Nephron progenitor cell (in vitro differentiated cells): ENCODE results near the gene MRTFB.

Experiments
- DNase-seq: peaks from one replicate; pipeline ENCODE4 v3.0.0; 2021
- H3K27ac Mint-ChIP-seq: 2 replicates; pipeline ENCODE4 v1.8.0; 2021; ENCODE audit warnings: mild to moderate bottlenecking, moderate library complexity, mixed read lengths
- H3K27me3 Mint-ChIP-seq: 2 replicates; pipeline ENCODE4 v1.8.0; 2021; ENCODE audit warnings: mild to moderate bottlenecking, low read depth, mixed read lengths; ENCODE audit not compliant: poor library complexity
- H3K36me3 Mint-ChIP-seq: 2 replicates; pipeline ENCODE4 v1.8.0; 2021; ENCODE audit warnings: low read depth, mixed read lengths
- H3K4me1 Mint-ChIP-seq: 2 replicates; pipeline ENCODE4 v1.8.0; 2021; ENCODE audit warnings: mixed read lengths
- H3K4me3 Mint-ChIP-seq: 2 replicates; pipeline ENCODE4 v1.8.0; 2021; ENCODE audit warnings: mild to moderate bottlenecking, moderate library complexity, mixed read lengths
- H3K9me3 Mint-ChIP-seq: 2 replicates; pipeline ENCODE4 v1.8.0; 2021; ENCODE audit warnings: mild to moderate bottlenecking, moderate library complexity, mixed read lengths
- TF ChIP-seq, protein P1 (sequence below): fragments of 200-600 bp; sonication (generic); IDR thresholded peaks from 2 replicates; pipeline ENCODE4 v1.5.0; 2021; ENCODE audit warnings: antibody characterized with exemption

MRTFB gene

DNA sequence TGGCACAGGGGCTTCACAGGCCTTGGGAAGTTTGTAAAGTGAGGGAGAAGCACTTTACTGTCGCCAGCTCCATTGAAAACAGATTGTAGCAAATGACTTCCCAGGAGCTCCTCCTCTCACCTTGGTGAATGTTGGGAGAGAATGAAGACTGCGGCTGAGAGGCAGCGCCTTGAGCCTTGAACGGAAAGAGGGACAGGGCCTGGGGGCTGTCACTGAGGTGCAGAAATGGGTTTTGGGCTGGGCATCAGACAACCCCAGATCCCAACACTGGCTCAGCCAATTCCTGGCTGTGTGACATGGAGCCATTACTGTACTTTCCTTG, 603 bp upstream of the MRTFB start:
- H3K27ac Mint-ChIP-seq, result no peak overlapping the region
- TF ChIP-seq, protein P1, sequence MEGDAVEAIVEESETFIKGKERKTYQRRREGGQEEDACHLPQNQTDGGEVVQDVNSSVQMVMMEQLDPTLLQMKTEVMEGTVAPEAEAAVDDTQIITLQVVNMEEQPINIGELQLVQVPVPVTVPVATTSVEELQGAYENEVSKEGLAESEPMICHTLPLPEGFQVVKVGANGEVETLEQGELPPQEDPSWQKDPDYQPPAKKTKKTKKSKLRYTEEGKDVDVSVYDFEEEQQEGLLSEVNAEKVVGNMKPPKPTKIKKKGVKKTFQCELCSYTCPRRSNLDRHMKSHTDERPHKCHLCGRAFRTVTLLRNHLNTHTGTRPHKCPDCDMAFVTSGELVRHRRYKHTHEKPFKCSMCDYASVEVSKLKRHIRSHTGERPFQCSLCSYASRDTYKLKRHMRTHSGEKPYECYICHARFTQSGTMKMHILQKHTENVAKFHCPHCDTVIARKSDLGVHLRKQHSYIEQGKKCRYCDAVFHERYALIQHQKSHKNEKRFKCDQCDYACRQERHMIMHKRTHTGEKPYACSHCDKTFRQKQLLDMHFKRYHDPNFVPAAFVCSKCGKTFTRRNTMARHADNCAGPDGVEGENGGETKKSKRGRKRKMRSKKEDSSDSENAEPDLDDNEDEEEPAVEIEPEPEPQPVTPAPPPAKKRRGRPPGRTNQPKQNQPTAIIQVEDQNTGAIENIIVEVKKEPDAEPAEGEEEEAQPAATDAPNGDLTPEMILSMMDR, result no peak
- peak overlapping the region; percentile 86 for H3K4me3 Mint-ChIP-seq
- DNase-seq, result no peak
- peaks cover 7% of the 10 kb centered on the region for H3K27me3 Mint-ChIP-seq
- peaks cover 31% of the 10 kb centered on the region for H3K4me1 Mint-ChIP-seq
- no peaks in the 10 kb centered on the region for H3K9me3 Mint-ChIP-seq
- H3K36me3 Mint-ChIP-seq, result no peaks in the 10 kb centered on the region

DNA sequence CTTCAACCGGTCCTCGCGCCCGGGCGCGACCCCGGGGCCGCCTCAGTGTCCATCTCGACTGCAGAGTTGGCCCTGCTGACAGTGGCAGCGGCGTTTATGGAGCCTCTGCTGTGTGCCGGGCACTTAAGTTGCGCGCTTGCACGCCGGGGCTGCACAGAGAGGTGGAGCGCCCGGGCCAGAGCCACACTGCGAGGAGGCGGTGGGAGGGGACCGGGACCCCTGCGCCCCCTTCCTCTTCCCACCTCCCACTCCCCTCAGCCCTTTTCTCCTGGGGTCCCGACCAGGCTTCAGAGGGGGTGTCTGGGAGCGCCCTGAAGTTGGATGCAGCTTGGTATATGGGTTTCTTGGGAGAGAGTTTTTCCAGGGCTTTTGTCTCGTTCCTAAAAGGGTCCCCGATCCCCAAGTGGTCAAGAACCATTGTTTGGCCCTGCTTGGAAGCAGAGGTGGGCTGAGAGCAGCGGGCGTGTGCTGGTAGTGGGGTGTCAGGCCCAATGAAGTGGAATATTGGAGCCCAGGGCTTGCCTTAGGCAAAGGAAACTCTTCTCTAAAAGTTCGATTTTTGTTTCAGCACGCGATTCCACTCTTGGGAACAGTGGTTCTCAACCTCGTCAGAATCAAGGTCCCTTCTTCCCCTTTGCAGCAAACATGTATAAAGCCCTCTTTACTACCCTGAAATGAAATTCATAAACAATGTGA, 605 bp downstream of the MRTFB start:
- H3K4me3 Mint-ChIP-seq, result peak overlapping the region; percentile 91
- peaks cover 31% of the 10 kb centered on the region for H3K4me1 Mint-ChIP-seq
- H3K27me3 Mint-ChIP-seq, result peaks cover 4% of the 10 kb centered on the region
- DNase-seq, result no peak
- no peak overlapping the region for H3K27ac Mint-ChIP-seq
- no peaks in the 10 kb centered on the region for H3K9me3 Mint-ChIP-seq
- H3K36me3 Mint-ChIP-seq, result peaks cover 4% of the 10 kb centered on the region
- TF ChIP-seq, protein P1, result no peak

DNA sequence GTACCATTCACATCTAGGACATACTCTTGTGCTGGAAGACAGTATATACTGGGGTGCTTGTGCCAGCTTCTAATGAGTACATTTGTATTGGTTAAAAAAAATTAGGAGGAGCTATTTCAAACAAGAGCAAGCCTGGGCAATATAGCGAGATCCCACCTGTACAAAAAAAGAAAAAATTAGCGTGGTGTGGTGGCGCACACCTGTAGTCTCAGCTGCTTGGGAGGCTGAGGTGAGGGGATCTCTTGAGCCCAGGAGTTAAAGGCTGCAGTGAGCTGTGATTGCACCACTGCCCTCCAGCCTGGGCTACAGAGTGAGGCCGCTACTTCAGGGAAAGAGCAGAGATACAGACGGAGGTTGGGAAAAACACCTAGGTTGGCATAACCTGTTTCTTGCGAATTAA, 1.2 kb downstream of the MRTFB start:
- H3K27me3 Mint-ChIP-seq, result peaks cover 4% of the 10 kb centered on the region
- H3K4me1 Mint-ChIP-seq, result peaks cover 31% of the 10 kb centered on the region
- H3K36me3 Mint-ChIP-seq, result peaks cover 5% of the 10 kb centered on the region
- no peak for DNase-seq
- H3K9me3 Mint-ChIP-seq, result no peaks in the 10 kb centered on the region
- peak overlapping the region; percentile 91 for H3K4me3 Mint-ChIP-seq
- TF ChIP-seq, protein P1, result no peak
- H3K27ac Mint-ChIP-seq, result no peak overlapping the region

DNA sequence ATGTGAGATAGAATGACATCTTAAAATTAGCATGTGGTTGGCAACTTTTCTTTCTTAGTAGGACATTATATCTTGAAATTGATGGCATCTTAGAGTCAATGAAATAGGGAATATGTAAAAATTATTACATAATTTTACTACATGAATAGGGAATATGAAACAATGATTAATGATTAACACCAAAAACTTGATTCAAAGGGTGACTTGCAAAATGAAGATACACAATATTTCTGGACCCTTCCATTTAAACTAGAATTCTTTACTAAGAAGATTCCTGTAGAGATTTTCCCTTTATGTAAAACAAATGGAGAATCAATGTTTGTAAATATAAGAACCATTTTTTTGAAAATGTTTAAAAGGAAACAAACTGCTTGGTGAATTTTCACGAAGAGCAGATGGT, 3.4 kb downstream of the MRTFB start:
- Mint-ChIP-seq H3K27ac (no peak overlapping the region), H3K4me1 (peaks cover 40% of the 10 kb centered on the region), H3K9me3 (no peaks in the 10 kb centered on the region), H3K36me3 (peaks cover 22% of the 10 kb centered on the region), H3K27me3 (peaks cover 4% of the 10 kb centered on the region), H3K4me3 (no peak overlapping the region)
- TF ChIP-seq, protein P1, result no peak
- DNase-seq, result no peak

DNA sequence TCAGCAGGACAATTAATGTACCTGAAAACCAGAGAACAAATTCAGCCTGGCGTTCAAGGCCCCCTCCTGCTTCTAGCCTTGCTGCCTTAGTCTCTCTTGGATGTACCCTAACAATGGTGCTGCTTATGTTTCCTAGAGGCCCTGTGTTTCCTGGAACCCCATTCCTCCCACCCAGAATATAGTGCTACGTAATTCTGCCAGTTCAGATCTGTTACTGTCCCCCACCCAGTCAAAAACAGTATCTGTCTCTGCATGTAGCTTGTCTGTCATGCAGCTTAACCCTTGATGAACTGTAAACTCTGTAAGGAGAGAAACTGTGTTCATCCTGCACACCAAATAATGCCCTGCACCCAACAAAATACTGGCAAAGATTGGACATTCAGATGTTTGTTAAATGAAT, 6.8 kb downstream of the MRTFB start:
- TF ChIP-seq, protein P1, result no peak
- H3K36me3 Mint-ChIP-seq, result peaks cover 52% of the 10 kb centered on the region
- peaks cover 24% of the 10 kb centered on the region for H3K4me1 Mint-ChIP-seq
- no peak for DNase-seq
- H3K4me3 Mint-ChIP-seq, result no peak overlapping the region
- no peaks in the 10 kb centered on the region for H3K27me3 Mint-ChIP-seq
- no peak overlapping the region for H3K27ac Mint-ChIP-seq
- H3K9me3 Mint-ChIP-seq, result no peaks in the 10 kb centered on the region

DNA sequence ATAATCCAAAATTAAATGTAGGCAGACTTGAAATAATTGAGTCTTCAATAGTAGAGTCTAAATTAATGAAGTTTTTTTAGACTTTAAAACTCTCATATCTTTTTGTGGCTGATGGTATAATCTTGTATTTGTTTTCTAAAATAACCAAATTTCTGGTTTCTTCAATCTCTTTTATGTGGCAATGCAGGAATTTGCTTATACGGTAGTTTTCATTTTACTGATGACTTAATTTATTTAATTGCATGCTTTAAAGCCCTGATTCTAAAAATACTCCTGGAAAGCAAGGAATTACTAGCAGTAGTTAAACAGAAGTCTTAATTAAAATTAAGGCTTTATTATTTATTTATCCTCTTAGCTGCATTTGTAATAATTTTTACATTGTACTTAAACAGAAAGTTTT, 15.4 kb downstream of the MRTFB start:
- DNase-seq, result no peak
- Mint-ChIP-seq H3K27me3 (no peaks in the 10 kb centered on the region), H3K36me3 (peaks cover 69% of the 10 kb centered on the region), H3K9me3 (no peaks in the 10 kb centered on the region), H3K4me3 (no peak overlapping the region), H3K4me1 (peaks cover 27% of the 10 kb centered on the region), H3K27ac (peak overlapping the region; percentile 60)
- TF ChIP-seq, protein P1, result no peak
